Endothelial cell of umbilical vein (primary cell): Measurements from ENCODE around the gene BCOR. TPM values are rescaled to one million over a fixed set of nuclear protein-coding genes. Genes with fewer than 3 reads are reported as not detected.

Experiments
- BruUV-seq: library from RNA; stranded (reverse); fragments of 400-500 nt; replicated peaks from 2 replicates; lab custom pipeline; 2021; lab: Mats Ljungman, UMichigan
- CTCF ChIA-PET: fragments of 300-600, 350-600 bp; sonication (Branson Sonifier 250); formaldehyde crosslinking; loops from one replicate; lab custom pipeline; 2021; ENCODE audit warnings: antibody characterized with exemption, inconsistent platforms; lab: Charles Lee
- POLR2A ChIA-PET: fragments of 300-600, 350-600 bp; sonication (Branson Sonifier 250); formaldehyde crosslinking; loops from one replicate; lab custom pipeline; 2021; ENCODE audit warnings: antibody characterized with exemption, inconsistent platforms; lab: Charles Lee
- DNase-seq: peaks from one replicate; pipeline ENCODE4 v3.0.0-alpha.2; 2011; ENCODE audit warnings: low read depth, low spot score
- FAIRE-seq: peaks from 2 replicates; lab custom pipeline; 2011; peaks lifted over from hg19 to GRCh38; lab: Jason Lieb, UNC
- H2AFZ ChIP-seq: 2 replicates; pipeline ENCODE4 v1.6.0; 2012; ENCODE audit warnings: low read depth, low read length, control low read depth, inconsistent platforms
- H3K27ac ChIP-seq: 2 replicates; pipeline ENCODE4 v1.5.1; 2011; ENCODE audit warnings: low read depth, mild to moderate bottlenecking, control low read depth, low read length, moderate library complexity; ENCODE audit not compliant: insufficient read depth
- H3K27me3 ChIP-seq, 2 experiments: 2 replicates each; pipeline versions ENCODE4 v1.6.0 to v1.6.1; 2011; ENCODE audit warnings: low read length in 2 of 2, mixed read lengths in 1 of 2; ENCODE audit not compliant: control insufficient read depth in 2 of 2, insufficient read depth in 2 of 2
- H3K36me3 ChIP-seq, 2 experiments: 2 replicates in 1 of 2; 3 replicates in 1 of 2; pipeline ENCODE4 v1.5.1; 2011; ENCODE audit warnings: low read length in 2 of 2, mild to moderate bottlenecking in 1 of 2, moderate library complexity in 1 of 2; ENCODE audit not compliant: control insufficient read depth in 2 of 2, insufficient read depth in 2 of 2; ENCODE audit errors: extremely low read depth in 1 of 2
- H3K4me1 ChIP-seq: 3 replicates; pipeline ENCODE4 v1.5.1; 2011; ENCODE audit warnings: mild to moderate bottlenecking, low read length; ENCODE audit not compliant: control insufficient read depth, insufficient read depth; ENCODE audit errors: extremely low read depth
- H3K4me2 ChIP-seq: 2 replicates; pipeline ENCODE4 v1.6.1; 2011; ENCODE audit warnings: low read length, control low read depth, mixed read lengths; ENCODE audit not compliant: insufficient read depth
- H3K4me3 ChIP-seq, 3 experiments: fragments of 200-600 bp in 1 of 3; sonication (generic), shearing (Covaris generic) in 1 of 3; replicated peaks in 1 of 3; 2 replicates each; pipeline ENCODE4 v1.5.1; 2011 to 2016; ENCODE audit warnings: control low read depth in 3 of 3, low read length in 3 of 3, mild to moderate bottlenecking in 2 of 3, inconsistent platforms in 1 of 3, low read depth in 1 of 3, moderate library complexity in 1 of 3; ENCODE audit not compliant: insufficient read depth in 1 of 3
- H3K79me2 ChIP-seq: 2 replicates; pipeline ENCODE4 v1.6.0; 2012; ENCODE audit warnings: low read length, inconsistent platforms; ENCODE audit not compliant: control insufficient read depth, insufficient read depth
- H3K9ac ChIP-seq: replicated peaks from 2 replicates; pipeline ENCODE3; 2011; ENCODE audit warnings: low read length, control low read depth; ENCODE audit not compliant: insufficient read depth; ENCODE audit errors: extremely low read depth
- H3K9me1 ChIP-seq: replicated peaks from 3 replicates; pipeline ENCODE4 v1.6.0; 2011; ENCODE audit warnings: mild to moderate bottlenecking, low read length; ENCODE audit not compliant: control insufficient read depth, insufficient read depth; ENCODE audit errors: extremely low read depth
- H3K9me3 ChIP-seq: replicated peaks from 2 replicates; pipeline ENCODE4 v1.5.1; 2012; ENCODE audit warnings: low read length, inconsistent platforms; ENCODE audit not compliant: control insufficient read depth, insufficient read depth
- H4K20me1 ChIP-seq: replicated peaks from 2 replicates; pipeline ENCODE3; 2011; ENCODE audit warnings: mild to moderate bottlenecking, low read length; ENCODE audit not compliant: control insufficient read depth, insufficient read depth; ENCODE audit errors: extremely low read depth
- EZH2 ChIP-seq: IDR thresholded peaks from 2 replicates; pipeline ENCODE4 v1.6.1; 2012; ENCODE audit warnings: borderline replicate concordance, low read depth, mild to moderate bottlenecking, moderate library complexity, low read length, inconsistent platforms; ENCODE audit not compliant: severe bottlenecking
- FOS ChIP-seq: IDR thresholded peaks from 2 replicates; pipeline ENCODE4 v1.6.1; 2011; ENCODE audit warnings: mild to moderate bottlenecking, low read length, moderate library complexity, borderline replicate concordance; ENCODE audit not compliant: insufficient read depth
- GATA2 ChIP-seq: IDR thresholded peaks from 2 replicates; pipeline ENCODE4 v1.7.0; 2011; ENCODE audit warnings: low read depth, mild to moderate bottlenecking, moderate library complexity, mixed read lengths, low read length; ENCODE audit not compliant: insufficient read length, insufficient read depth
- JUN ChIP-seq: IDR thresholded peaks from 2 replicates; pipeline ENCODE4 v1.6.1; 2011; ENCODE audit warnings: borderline replicate concordance, low read depth; ENCODE audit not compliant: insufficient read length, insufficient read depth
- MYC ChIP-seq: IDR thresholded peaks from one replicate; pipeline ENCODE4 v1.6.1; 2011; ENCODE audit warnings: mild to moderate bottlenecking, low read depth, low read length
- POLR2A ChIP-seq: IDR thresholded peaks from 2 replicates; pipeline ENCODE4 v1.6.1; 2012; ENCODE audit warnings: low read depth, mild to moderate bottlenecking, control low read depth, low read length
- POLR2AphosphoS5 ChIP-seq: IDR thresholded peaks from 2 replicates; pipeline ENCODE4 v1.6.1; 2012; ENCODE audit warnings: low read depth, mild to moderate bottlenecking, control low read depth, low read length, moderate library complexity; ENCODE audit not compliant: insufficient read depth
- dilution Hi-C: fragments of 300-500 bp; cut with MboI; formaldehyde crosslinking; loops from one replicate; pipeline ENCODE4 v1.15.0; 2019; ENCODE audit warnings: low sequenced_read_pairs; ENCODE audit not compliant: extremely low pct_ligation_motif_present
- intact Hi-C: fragments of 100-400 bp; cut with micrococcal nuclease; formaldehyde crosslinking; loops from one replicate; pipeline ENCODE4 v1.10.0; 2022
- polyA plus RNA-seq, 4 experiments: library from polyadenylated mRNA; depleted of rRNA in 3 of 4; stranded (reverse) in 3 of 4; unstranded in 1 of 4; fragments of >200 nt; gene quantifications; 2 replicates each; pipeline versions ENCODE4 v1.2.1 to v1.2.3, GENCODE V29; 2011 to 2012; ENCODE audit warnings: missing spikeins in 1 of 4
- total RNA-seq: library from RNA; stranded (reverse); gene quantifications from 2 replicates; pipeline ENCODE4 v1.2.3, GENCODE V29; 2021
- TF ChIP-seq, protein P1 (sequence below), 2 donors: IDR thresholded peaks; 1 replicate in 1 of 2; 2 replicates in 1 of 2; pipeline ENCODE4 v1.5.1; 2011; ENCODE audit warnings: low read length in 2 of 2, mild to moderate bottlenecking in 2 of 2, moderate library complexity in 2 of 2, control low read depth in 1 of 2, inconsistent platforms in 1 of 2, low read depth in 1 of 2; ENCODE audit not compliant: insufficient read depth in 1 of 2; ENCODE audit errors: extremely low read depth in 1 of 2
- TF ChIP-seq, protein P2 (sequence below): IDR thresholded peaks from 2 replicates; pipeline ENCODE4 v1.6.1; 2011; ENCODE audit not compliant: insufficient read depth, insufficient read length

BCOR gene
- total and polyA plus RNA-seq, 2 donors (not counting 3 experiments of a cell fraction or from before 2014, with no cell fraction given) = 10.1 to 24.2 TPM

DNA sequence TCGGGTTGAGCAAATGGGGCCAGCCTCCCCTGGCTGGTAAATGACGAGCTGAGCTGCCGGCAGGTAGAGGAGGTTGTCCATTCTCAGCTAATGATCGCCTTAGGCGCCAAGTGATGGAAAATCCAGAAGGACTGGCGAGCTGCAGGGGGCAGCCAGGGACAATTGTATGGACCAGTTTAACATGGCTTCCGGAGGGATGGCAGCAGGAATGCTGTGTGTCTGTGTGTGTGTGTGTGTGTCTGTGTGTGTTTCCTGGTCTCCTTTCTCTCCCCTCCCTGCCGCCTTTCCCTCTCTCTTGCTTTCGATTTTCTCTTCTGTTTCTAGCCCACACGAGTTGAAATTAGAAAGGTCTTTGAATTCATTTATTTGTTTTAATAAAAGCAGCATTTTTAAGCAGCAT is 45.2 kb upstream of the BCOR start:
- FAIRE-seq (peak; percentile 24), DNase-seq (no peak)
- ChIA-PET CTCF (no interaction called here), POLR2A (no interaction called here)
- H3K27me3 ChIP-seq = no peaks in the 10 kb centered on the region
- no peak overlapping the region for H3K27ac ChIP-seq
- H3K9me3 ChIP-seq = no peaks in the 10 kb centered on the region
- intact Hi-C loops (no loop called here), dilution Hi-C loops (no loop called here)
- H3K4me2 ChIP-seq = no peak overlapping the region
- no peaks in the 10 kb centered on the region for H4K20me1 ChIP-seq
- no peak overlapping the region for H3K9ac ChIP-seq
- H3K9me1 ChIP-seq = no peaks in the 10 kb centered on the region
- H3K4me1 ChIP-seq = peaks cover 10% of the 10 kb centered on the region
- no peaks in the 10 kb centered on the region for H3K79me2 ChIP-seq
- no peaks in the 10 kb centered on the region for H3K36me3 ChIP-seq
- TF ChIP-seq POLR2A (no peak), MYC (no peak), EZH2 (no peak), FOS (no peak), POLR2AphosphoS5 (no peak), JUN (no peak), GATA2 (no peak)
- TF ChIP-seq, protein P1, sequence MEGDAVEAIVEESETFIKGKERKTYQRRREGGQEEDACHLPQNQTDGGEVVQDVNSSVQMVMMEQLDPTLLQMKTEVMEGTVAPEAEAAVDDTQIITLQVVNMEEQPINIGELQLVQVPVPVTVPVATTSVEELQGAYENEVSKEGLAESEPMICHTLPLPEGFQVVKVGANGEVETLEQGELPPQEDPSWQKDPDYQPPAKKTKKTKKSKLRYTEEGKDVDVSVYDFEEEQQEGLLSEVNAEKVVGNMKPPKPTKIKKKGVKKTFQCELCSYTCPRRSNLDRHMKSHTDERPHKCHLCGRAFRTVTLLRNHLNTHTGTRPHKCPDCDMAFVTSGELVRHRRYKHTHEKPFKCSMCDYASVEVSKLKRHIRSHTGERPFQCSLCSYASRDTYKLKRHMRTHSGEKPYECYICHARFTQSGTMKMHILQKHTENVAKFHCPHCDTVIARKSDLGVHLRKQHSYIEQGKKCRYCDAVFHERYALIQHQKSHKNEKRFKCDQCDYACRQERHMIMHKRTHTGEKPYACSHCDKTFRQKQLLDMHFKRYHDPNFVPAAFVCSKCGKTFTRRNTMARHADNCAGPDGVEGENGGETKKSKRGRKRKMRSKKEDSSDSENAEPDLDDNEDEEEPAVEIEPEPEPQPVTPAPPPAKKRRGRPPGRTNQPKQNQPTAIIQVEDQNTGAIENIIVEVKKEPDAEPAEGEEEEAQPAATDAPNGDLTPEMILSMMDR (IDR thresholded peaks at IDR 0.05; ENCODE audit: extremely low read depth in 1 of 2, insufficient read depth in 1 of 2, low read depth in 1 of 2, low read length in 2 of 2) = no peak
- TF ChIP-seq, protein P2, sequence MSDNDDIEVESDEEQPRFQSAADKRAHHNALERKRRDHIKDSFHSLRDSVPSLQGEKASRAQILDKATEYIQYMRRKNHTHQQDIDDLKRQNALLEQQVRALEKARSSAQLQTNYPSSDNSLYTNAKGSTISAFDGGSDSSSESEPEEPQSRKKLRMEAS = no peak
- H3K4me3 ChIP-seq = no peak overlapping the region
- no peak overlapping the region for H2AFZ ChIP-seq
- no TSS peak for BruUV-seq
